GM12878 (cell line): ENCODE results near the gene PLEKHF1.

ENCODE experiments used
- CBX5 ChIP-seq: sonication (generic); IDR thresholded peaks from 2 replicates; pipeline ENCODE4 v1.6.1; 2016; ENCODE audit warnings: low read depth, moderate library complexity, mild to moderate bottlenecking, inconsistent platforms
- ETV6 ChIP-seq, 2 experiments: fragments of 450-650 bp in 1 of 2; IDR thresholded peaks in 1 of 2; conservative IDR thresholded peaks in 1 of 2; 2 replicates each; pipeline ENCODE4 v1.6.1; 2014; ENCODE audit warnings: antibody characterized with exemption in 1 of 2, borderline replicate concordance in 1 of 2, low read depth in 1 of 2, mild to moderate bottlenecking in 1 of 2, moderate library complexity in 1 of 2
- POLR2A ChIP-seq: IDR thresholded peaks from 2 replicates; pipeline ENCODE4 v1.6.1; 2011; ENCODE audit warnings: low read depth, mild to moderate bottlenecking, low read length
- TF ChIP-seq, protein P1 (sequence below), 3 experiments: IDR thresholded peaks in 2 of 3; conservative IDR thresholded peaks in 1 of 3; 2 replicates each; pipeline ENCODE4 v1.5.1; 2011; ENCODE audit warnings: low read depth in 3 of 3, low read length in 3 of 3, mild to moderate bottlenecking in 3 of 3, control low read depth in 2 of 3, moderate library complexity in 2 of 3, inconsistent platforms in 1 of 3, mixed read lengths in 1 of 3; ENCODE audit not compliant: control insufficient read depth in 2 of 3, insufficient read depth in 1 of 3; ENCODE audit errors: extremely low read depth in 1 of 3

DNA sequence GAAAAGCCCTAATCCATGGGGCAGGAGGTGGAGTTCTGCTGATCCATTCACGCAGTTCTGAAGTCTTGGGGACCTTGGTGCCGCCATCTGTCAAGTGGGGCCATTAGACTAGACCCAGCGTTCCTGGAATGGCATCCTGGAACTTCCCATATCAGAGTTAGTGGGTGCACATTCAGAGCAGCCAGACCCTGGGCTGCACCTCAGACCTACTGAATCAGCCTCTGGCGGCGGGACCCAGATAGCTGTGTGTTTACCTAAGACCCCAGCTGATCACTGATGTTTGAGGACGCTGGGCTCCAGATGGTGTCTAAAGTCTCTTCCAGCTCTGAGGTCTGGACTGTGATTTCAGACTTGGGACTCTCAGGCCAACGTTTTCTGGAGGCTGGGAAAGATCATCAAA, 46.4 kb upstream of the PLEKHF1 start:
- TF ChIP-seq CBX5 (no peak), ETV6 (conservative IDR thresholded peaks at IDR 0.05 in 1 of 2, IDR thresholded peaks at IDR 0.05 in 1 of 2; ENCODE audit: borderline replicate concordance in 1 of 2, low read depth in 1 of 2) (no peak), POLR2A (no peak)
- TF ChIP-seq, protein P1, sequence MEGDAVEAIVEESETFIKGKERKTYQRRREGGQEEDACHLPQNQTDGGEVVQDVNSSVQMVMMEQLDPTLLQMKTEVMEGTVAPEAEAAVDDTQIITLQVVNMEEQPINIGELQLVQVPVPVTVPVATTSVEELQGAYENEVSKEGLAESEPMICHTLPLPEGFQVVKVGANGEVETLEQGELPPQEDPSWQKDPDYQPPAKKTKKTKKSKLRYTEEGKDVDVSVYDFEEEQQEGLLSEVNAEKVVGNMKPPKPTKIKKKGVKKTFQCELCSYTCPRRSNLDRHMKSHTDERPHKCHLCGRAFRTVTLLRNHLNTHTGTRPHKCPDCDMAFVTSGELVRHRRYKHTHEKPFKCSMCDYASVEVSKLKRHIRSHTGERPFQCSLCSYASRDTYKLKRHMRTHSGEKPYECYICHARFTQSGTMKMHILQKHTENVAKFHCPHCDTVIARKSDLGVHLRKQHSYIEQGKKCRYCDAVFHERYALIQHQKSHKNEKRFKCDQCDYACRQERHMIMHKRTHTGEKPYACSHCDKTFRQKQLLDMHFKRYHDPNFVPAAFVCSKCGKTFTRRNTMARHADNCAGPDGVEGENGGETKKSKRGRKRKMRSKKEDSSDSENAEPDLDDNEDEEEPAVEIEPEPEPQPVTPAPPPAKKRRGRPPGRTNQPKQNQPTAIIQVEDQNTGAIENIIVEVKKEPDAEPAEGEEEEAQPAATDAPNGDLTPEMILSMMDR (IDR thresholded peaks at IDR 0.05 in 2 of 3, conservative IDR thresholded peaks at IDR 0.05 in 1 of 3; ENCODE audit: control insufficient read depth in 2 of 3, extremely low read depth in 1 of 3, insufficient read depth in 1 of 3, low read depth in 3 of 3, low read length in 3 of 3), result no peak
